Subcutaneous adipose tissue (tissue), 4 donors: ENCODE results near the gene CAGE1. TPM values are rescaled to one million over a fixed set of nuclear protein-coding genes. Genes with fewer than 3 reads are reported as not detected.

Experiments used
- CTCF ChIP-seq: fragments of 450-650 bp; IDR thresholded peaks from one replicate; pipeline ENCODE4 v1.5.1; 2016; ENCODE audit warnings: low read depth, mild to moderate bottlenecking, control low read depth, antibody characterized with exemption, moderate library complexity
- total RNA-seq, 4 donors: library from RNA; depleted of rRNA; stranded (reverse); fragments of >200 nt; gene quantifications; one replicate each; pipeline ENCODE4 v1.1.0, GENCODE V29; 2016

Gene CAGE1
- total RNA-seq, 4 donors from 2014 or later: not detected

GRCh38 chr6:7292596-7293255 lies 96.8 kb downstream of the CAGE1 start:
- TF ChIP-seq CTCF: no peak

GRCh38 chr6:7290079-7290478 lies 99.5 kb downstream of the CAGE1 start:
- no peak for TF ChIP-seq CTCF

GRCh38 chr6:7285416-7285815 lies 104.1 kb downstream of the CAGE1 start:
- TF ChIP-seq CTCF: no peak

GRCh38 chr6:7283676-7284075 lies 105.9 kb downstream of the CAGE1 start:
- no peak for TF ChIP-seq CTCF

- no peak for TF ChIP-seq CTCF
These were observed 107.2 kb downstream of the CAGE1 start for GRCh38 chr6:7282097-7282906.

Other genes starting within 250 kb of the CAGE1 start
- 10 to 100 TPM; 44.5 to 85.6 (median 64.2) TPM for gene SSR1, start 76.5 kb downstream of the CAGE1 start, total RNA-seq
- gene RIOK1, start 66 bp upstream of the CAGE1 start, total RNA-seq: 10 to 100 TPM in 3 of 4 donors, 1 to 10 TPM in 1; 9.0 to 24.8 (median 13.9) TPM
- 1 to 10 TPM; 1.9 to 4.2 (median 2.5) TPM for gene DSP, start 151.9 kb upstream of the CAGE1 start, total RNA-seq
- 10 to 100 TPM; 13.8 to 20.6 (median 14.8) TPM for gene SNRNP48, start 200.5 kb upstream of the CAGE1 start, total RNA-seq